NCI-H82 treated with DMSO at 0.1 percent for 48 hours (cell line): ENCODE data around the gene ABCB8.

Source experiments
- DNase-seq: peaks from one replicate; lab custom pipeline; 2025; ENCODE audit not compliant: unreplicated experiment; lab: John Stamatoyannopoulos, UW

Gene ABCB8

DNA sequence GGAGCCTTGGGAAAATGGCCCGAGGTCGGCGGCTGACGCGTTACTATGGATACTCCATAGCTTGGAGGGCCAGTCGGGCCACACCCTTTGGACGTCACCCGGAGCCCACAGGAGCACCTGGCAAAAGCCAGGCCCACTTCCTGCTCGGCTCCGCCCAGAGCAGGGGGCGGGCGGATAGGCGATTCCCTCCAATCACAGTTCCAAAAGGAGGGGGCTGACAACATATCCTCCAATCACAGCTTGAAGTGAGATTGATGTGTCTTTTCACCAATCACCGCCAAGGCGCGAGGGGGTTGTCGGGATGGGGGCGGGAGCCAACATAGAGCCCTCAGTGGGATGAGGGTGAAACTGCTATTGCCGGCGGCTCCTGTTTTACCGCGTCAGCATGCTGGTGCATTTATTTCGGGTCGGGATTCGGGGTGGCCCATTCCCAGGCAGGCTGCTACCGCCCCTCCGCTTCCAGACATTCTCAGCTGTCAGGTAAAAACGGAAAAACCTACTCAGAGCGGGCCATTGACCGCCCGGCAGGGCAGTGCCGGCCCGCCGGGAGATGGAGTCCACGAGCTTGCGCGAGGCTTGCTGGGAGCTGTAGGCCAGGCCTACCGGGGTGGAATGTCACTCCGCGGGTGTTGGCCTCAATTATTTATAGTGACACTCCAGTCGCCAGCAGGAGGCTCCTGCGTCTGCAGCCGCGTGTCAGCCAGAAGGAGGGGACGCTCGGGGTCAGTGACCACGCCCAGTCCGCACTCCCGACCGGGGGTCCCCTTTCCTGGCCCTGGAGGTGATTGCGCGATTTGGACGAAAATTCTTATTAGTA is at the start of gene ABCB8:
ABCB8 (plus strand) TSS at position 320 of the 817 bp plus-strand sequence; CDS start at position 386, 66 bp downstream.
- DNase-seq: peak; percentile 96

DNA sequence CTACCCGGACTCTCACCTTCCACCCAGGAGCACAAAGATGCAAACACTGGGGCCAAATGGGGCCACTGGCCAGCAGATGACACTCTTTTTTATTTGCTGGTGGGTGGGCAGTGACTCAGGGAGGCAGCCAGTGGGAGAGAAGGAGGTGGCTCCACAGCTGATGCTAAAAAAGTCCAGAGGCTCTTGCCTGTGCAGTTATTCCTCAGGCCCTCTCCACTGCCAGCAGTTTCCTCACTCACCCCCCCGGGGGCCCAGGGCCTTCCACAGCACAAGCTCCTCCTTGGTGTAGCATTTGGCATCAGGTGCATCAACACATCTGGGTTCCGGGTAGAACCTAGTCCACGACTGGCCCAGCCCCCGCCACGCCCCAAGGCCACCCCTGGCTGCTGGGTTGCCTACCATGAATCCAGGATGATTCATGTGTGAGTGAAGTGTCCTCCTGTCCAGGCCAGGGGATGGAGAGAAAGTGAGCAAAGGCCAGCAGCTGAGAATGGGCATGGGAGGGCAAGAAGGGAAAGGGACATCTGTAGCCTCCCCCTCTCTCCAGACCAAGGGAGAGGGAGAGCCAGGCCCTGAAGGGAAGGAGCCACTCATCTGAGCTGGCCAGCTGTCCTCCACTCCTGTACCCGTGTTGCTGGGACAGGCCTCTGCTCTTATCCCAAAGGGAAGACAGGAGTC is 48.4 kb upstream of the ABCB8 start:
- DNase-seq: no peak

DNA sequence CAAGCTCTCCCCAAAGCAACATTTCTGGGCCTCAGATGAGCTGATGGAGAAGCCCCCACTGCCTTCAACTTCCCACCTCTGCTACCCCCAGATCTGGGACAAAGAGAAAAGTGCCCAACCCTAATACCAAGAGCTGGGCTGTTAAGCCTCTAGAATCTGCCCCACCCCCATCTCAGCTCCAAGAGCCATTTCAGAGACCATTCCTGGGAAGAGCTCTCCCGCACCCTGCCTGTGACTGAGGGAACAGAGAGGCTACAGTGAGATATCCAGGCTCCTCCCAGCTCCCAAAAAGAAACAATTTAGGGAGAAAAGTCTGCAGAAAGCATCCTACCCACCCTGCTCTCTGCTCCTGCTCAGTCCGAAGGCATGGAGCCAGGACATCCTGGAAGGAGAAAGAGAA is 47.6 kb upstream of the ABCB8 start:
- peak; percentile 51 for DNase-seq

DNA sequence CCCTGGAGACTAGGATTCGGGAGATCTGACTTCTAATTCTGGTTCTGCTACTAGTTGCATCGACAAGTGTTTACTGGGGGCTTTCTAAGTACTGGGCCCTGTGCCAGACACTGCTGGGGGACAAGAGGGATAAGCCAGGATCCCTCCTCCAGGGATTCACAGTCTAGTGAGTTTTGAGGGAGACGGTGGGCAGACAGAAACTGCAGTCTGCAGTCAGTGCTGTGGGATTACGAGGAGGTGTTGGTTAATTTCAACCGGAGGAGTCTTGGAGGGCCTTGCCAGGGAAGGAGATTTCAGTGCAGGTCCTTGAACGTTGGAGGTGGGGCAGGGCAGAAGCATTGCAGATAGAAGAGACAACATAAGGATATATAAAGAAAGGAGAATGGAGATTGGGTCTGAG is 46.6 kb upstream of the ABCB8 start:
- peak; percentile 51 for DNase-seq

GRCh38 chr7:150982351-150982750 is 45.9 kb upstream of the ABCB8 start:
- no peak for DNase-seq

GRCh38 chr7:150983893-150984368 is 44.3 kb upstream of the ABCB8 start:
- no peak for DNase-seq

GRCh38 chr7:150986099-150986512 is 42.1 kb upstream of the ABCB8 start:
- DNase-seq: peak; percentile 39

GRCh38 chr7:150986556-150986955 is 41.7 kb upstream of the ABCB8 start:
- no peak for DNase-seq

GRCh38 chr7:150988230-150989226 is 39.7 kb upstream of the ABCB8 start:
- peak; percentile 58 for DNase-seq

DNA sequence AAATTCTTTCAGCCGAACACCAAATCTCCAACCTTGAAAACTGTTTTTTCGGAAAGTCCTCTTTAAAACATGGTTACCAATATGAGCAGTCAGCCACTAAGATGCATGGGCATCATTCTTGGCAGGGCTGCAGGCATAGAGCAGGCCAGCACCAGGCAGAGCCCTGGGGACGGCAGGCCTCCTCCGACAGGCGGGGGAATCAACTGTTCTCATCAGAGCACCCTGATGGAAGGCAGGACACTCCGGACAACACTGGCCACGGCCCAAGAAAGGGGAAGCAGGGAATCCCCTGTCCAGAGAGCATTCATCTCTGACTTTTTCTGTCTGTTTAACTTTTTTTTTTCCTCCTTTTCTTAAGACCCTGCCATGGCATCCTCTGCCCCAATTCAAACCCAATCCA is 38.8 kb upstream of the ABCB8 start:
- no peak for DNase-seq

DNA sequence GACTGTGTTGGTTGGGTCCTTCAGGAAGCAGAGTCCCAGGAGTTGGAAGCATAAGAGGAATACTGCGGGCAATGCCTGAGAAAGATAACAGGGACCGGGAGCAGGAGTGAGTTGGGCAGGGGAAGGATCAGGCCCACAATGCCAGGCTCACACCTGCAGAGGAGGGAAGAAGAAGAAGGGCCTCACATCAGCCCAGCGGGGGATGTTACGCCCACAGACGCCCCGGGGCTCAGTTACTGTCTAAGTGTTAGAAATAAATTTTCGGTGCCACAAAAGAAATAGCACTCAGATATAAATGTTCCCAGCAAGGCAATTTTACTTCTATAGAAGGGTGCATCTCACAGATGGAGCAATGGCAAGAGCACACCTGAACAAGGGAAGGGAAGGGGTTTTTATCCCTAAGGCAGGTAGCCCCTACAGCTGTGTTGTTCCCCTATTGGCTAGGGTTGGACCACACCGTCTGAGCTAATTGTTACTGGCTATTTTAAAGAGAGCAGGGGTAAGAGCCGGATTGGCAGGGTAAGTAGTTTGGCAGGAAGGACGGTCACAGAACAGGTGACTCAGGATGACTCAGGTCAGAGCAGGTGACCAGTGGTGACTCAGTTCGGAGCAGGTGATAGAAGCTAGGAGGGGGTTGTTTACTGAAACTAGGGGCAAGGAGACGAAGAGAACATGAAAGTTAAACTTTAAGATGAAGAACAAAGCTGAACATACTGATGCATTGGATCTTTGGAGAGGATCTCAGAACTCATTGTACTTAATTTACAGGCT is 37.6 kb upstream of the ABCB8 start, which contains the start of gene NOS3:
NOS3 (plus strand) TSS at position 602 of the 771 bp plus-strand sequence. CDS start 2,787 bp downstream, outside the sequence.
- DNase-seq: no peak

GRCh38 chr7:150992051-150992640 is 36.1 kb upstream of the ABCB8 start:
- no peak for DNase-seq

GRCh38 chr7:150992833-150993302 is 35.4 kb upstream of the ABCB8 start:
- peak; percentile 32 for DNase-seq

DNA sequence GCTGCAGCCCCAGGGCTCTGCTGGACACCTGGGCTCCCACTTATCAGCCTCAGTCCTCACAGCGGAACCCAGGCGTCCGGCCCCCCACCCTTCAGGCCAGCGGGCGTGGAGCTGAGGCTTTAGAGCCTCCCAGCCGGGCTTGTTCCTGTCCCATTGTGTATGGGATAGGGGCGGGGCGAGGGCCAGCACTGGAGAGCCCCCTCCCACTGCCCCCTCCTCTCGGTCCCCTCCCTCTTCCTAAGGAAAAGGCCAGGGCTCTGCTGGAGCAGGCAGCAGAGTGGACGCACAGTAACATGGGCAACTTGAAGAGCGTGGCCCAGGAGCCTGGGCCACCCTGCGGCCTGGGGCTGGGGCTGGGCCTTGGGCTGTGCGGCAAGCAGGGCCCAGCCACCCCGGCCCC is 34.7 kb upstream of the ABCB8 start:
- no peak for DNase-seq

DNA sequence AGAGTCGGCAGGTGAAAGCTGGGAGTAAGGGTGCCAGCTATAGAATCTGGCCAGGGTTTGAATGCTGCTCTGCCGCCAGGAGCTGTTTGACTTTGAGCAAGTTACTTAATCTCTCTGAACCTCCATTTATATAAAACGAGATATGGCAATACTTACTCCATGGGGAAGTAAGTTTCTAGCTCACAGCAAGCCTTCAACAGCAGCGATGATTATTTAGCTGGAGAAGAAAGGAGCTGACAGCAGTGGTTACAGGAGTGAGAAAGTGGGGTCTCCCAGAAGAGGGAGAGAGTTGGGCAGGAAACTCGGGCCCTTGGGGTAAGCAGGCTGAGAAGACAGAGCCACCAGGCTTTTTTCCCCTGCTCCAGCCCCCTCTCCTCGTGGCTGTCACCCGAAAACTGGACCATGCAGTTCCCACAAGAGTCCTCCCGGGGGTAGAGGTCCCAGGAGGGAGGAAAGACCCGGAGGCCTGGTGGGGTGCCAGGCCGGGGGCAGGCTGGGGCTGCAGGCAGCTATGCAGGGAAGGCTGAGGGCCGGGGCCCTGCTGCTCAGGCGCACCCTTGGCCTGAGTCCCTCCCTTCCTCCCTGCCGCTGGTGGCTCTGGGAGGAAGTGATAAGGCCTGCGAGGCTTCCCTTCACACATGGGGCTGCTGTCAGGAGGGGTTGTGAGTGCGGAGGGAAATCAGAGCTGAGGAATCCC is 34.0 kb upstream of the ABCB8 start:
- no peak for DNase-seq

- no peak for DNase-seq
Observed at GRCh38 chr7:150994838-150995510, 33.3 kb upstream of the ABCB8 start.

GRCh38 chr7:150996376-150997074 is 31.7 kb upstream of the ABCB8 start:
- no peak for DNase-seq

DNA sequence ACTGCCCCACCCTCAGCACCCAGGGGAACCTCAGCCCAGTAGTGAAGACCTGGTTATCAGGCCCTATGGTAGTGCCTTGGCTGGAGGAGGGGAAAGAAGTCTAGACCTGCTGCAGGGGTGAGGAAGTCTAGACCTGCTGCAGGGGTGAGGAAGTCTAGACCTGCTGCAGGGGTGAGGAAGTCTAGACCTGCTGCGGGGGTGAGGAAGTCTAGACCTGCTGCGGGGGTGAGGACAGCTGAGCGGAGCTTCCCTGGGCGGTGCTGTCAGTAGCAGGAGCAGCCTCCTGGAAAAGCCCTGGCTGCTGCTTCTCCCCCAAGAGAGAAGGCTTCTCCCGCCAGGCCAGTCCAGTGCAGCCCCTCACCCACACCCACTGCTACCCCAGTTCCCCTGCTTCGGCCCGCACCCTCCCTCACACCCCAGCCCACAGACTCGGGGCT is 31.2 kb upstream of the ABCB8 start:
- no peak for DNase-seq
